Heart right ventricle (tissue), 16 donors: Measurements from ENCODE around the gene SUCNR1. TPM values are rescaled to one million over a fixed set of nuclear protein-coding genes. Genes with fewer than 3 reads are reported as not detected.
"Not testable (repeated sequence)": the region's sequence is repeated elsewhere in the genome, so short reads cannot be mapped to it uniquely, and the experiment has no call there.

Experiments used
- ATAC-seq, 8 donors: fragments of 200-7000 bp; cut with Tn5 transposase; one replicate each; pipeline ENCODE4 v1.9.1; 2020; ENCODE audit warnings: mild to moderate bottlenecking in 8 of 8, moderate library complexity in 8 of 8, moderate number of reproducible peaks in 1 of 8
- DNase-seq, 2 donors: peaks; one replicate each; pipeline ENCODE4 v3.0.0-alpha.2; 2020
- H3K27ac ChIP-seq, 10 donors: fragments of 200-600 bp; sonication (generic) in 2 of 10; one replicate each; pipeline versions ENCODE4 v1.5.0 to v1.8.0; 2020 to 2022; ENCODE audit warnings: mild to moderate bottlenecking in 3 of 10
- H3K27me3 ChIP-seq, 7 donors: fragments of 200-600 bp; one replicate each; pipeline ENCODE4 v1.8.0; 2021 to 2022; ENCODE audit warnings: mild to moderate bottlenecking in 2 of 7
- H3K36me3 ChIP-seq, 9 donors: fragments of 200-600 bp; sonication (generic) in 1 of 9; one replicate each; pipeline versions ENCODE4 v1.5.0 to v1.8.0; 2020 to 2022; ENCODE audit warnings: mild to moderate bottlenecking in 2 of 9
- H3K4me1 ChIP-seq, 9 donors: fragments of 200-600 bp; sonication (generic) in 1 of 9; one replicate each; pipeline versions ENCODE4 v1.5.0 to v1.8.0; 2020 to 2022; ENCODE audit warnings: mild to moderate bottlenecking in 4 of 9
- H3K4me3 ChIP-seq, 10 donors: fragments of 200-600 bp; sonication (generic) in 2 of 10; one replicate each; pipeline versions ENCODE4 v1.5.0 to v1.8.0; 2020 to 2022; ENCODE audit warnings: mild to moderate bottlenecking in 7 of 10, moderate library complexity in 2 of 10
- H3K9me3 ChIP-seq, 11 donors: fragments of 200-600 bp in 10 of 11; sonication (generic) in 2 of 11; one replicate each; pipeline versions ENCODE4 v1.5.0 to v1.8.0; 2013 to 2022; ENCODE audit warnings: mild to moderate bottlenecking in 2 of 11, control low read depth in 1 of 11, moderate library complexity in 1 of 11
- CTCF ChIP-seq, 9 donors: fragments of 200-600 bp; sonication (generic) in 2 of 9; IDR thresholded peaks; one replicate each; pipeline versions ENCODE4 v1.5.0 to v1.8.0; 2021 to 2022; ENCODE audit warnings: antibody characterized with exemption in 9 of 9, mild to moderate bottlenecking in 5 of 9, moderate library complexity in 1 of 9
- WGBS, 2 donors: extraction: QIAGEN DNeasy Blood & Tissue Kit; methylation state at CpG; one replicate each; pipeline ENCODE4 v1.1.7; 2013; ENCODE audit warnings: inconsistent platforms in 1 of 2; 5-methylcytosine and 5-hydroxymethylcytosine counted together
- intact Hi-C, 10 donors: fragments of 100-400 bp; cut with DNase I; formaldehyde crosslinking; loops; one replicate each; pipeline versions ENCODE4 v1.11.1 to v1.14.2; 2022
- polyA plus RNA-seq, 2 donors: library from polyadenylated mRNA; stranded (reverse); fragments of 200-250 nt; gene quantifications; one replicate each; pipeline ENCODE4 v1.2.3, GENCODE V29; 2013
- total RNA-seq, 10 donors: library from RNA; stranded (reverse); fragmentation: NEBNext Ultra II Directional in 3 of 10; extraction: Animal tissue kit (Norgen Biotek cat#: 25700) in 3 of 10; gene quantifications; one replicate each; pipeline versions ENCODE4 v1.2.1 to v1.2.4, GENCODE V29; 2021 to 2023
- donor health status: Arrhythmogenic right ventricular cardiomyopathy.
- donor health status: ischemic (EF 13 %, LVEDD 7.1; RV severe dilation, severe dysfunction).
- donor health status: healthy with polysubstance abuse.
- donor health status: DM: no; HTN: yes; CAD: no.
- donor health status: DM: no; HTN: no; CAD: no.
- donor health status: ischemic (EF 25% LVEDD 6.9; RV normal size, moderate dysfunction).
- donor health status: ischemic (EF 25% LVEDD 5.7; RV mildly dilated, moderate dysfunction).
- donor health status: healthy.
- donor health status: DM: yes; HTN: yes; CAD: no.
- donor health status: Ischemic cardiomyopathy.
- donor health status: ischemic (EF 35%, LVEDD 5.7; RV mildly dilated, moderate dysfunction).
- donor health status: nonischemic (EF 11% LVEDD 7.7; RV severe dilation, severe dysfunction).
- donor health status: DM: yes; HTN: yes; CAD: no.
- donor health status: PGD.
- donor health status: ischemic (EF 29% LVEDD 5.4; RV normal size, mild dysfunction).
- donor health status: nonischemic (EF 23%, LVEDD 6.1; RV moderate dilation, normal function).

SUCNR1 gene
- total and polyA plus RNA-seq, 12 donors = 0.04 to 2.4 (median 0.13) TPM; not detected in 2

- peaks cover under 1 to 42% (median 11%) of the 10 kb centered on the region in 9 donors for H3K4me1 ChIP-seq
- 72 to 78% methylated on average over 4 of the region's 4 CpGs for WGBS, 2 donors
- H3K27ac ChIP-seq = no peak overlapping the region
- H3K27me3 ChIP-seq = no peaks in the 10 kb centered on the region
- H3K9me3 ChIP-seq = no peaks in the 10 kb centered on the region
- no peak for TF ChIP-seq CTCF (IDR thresholded peaks at IDR 0.05)
- DNase-seq (no peak), ATAC-seq (no peak)
- intact Hi-C loops = no loop called here
- H3K4me3 ChIP-seq = no peak overlapping the region
- no peaks in the 10 kb centered on the region for H3K36me3 ChIP-seq
Observed at GRCh38 chr3:151896246-151897012, 23.0 kb downstream of the SUCNR1 start.

- H3K36me3 ChIP-seq, H3K9me3 ChIP-seq, DNase-seq, intact Hi-C loops, H3K27me3 ChIP-seq, H3K4me3 ChIP-seq, H3K27ac ChIP-seq: not testable (repeated sequence)
- peaks cover 4 to 49% (median 26%) of the 10 kb centered on the region in 9 donors for H3K4me1 ChIP-seq
- WGBS, 2 donors = no CpG with 5 or more reads among the region's 1 CpG
- peak in 1 of 8 donors; percentile 17 for ATAC-seq
Observed at GRCh38 chr3:151898121-151898520, 24.7 kb downstream of the SUCNR1 start.

GRCh38 chr3:151898564-151899261 is 25.3 kb downstream of the SUCNR1 start:
- H3K4me1 ChIP-seq = peaks cover 4 to 55% (median 32%) of the 10 kb centered on the region in 9 donors
- H3K36me3 ChIP-seq, H3K4me3 ChIP-seq, H3K9me3 ChIP-seq, H3K27ac ChIP-seq, DNase-seq, ATAC-seq, intact Hi-C loops, H3K27me3 ChIP-seq: not testable (repeated sequence)
- WGBS, 2 donors = 95 to 98% methylated on average over 3 of the region's 3 CpGs

GRCh38 chr3:151899996-151900395 is 26.6 kb downstream of the SUCNR1 start:
- peaks cover 4 to 55% (median 37%) of the 10 kb centered on the region in 9 donors for H3K4me1 ChIP-seq
- no peaks in the 10 kb centered on the region for H3K36me3 ChIP-seq
- no peak for TF ChIP-seq CTCF (IDR thresholded peaks at IDR 0.05)
- ATAC-seq = no peak
- DNase-seq = no peak
- H3K27me3 ChIP-seq = no peaks in the 10 kb centered on the region
- no peak overlapping the region for H3K4me3 ChIP-seq
- H3K9me3 ChIP-seq = no peaks in the 10 kb centered on the region
- intact Hi-C loops = loop anchor here in 1 of 10 donors (10.0 kb wide), 1 partner anchor 55 kb away; no protein-coding TSS in a partner anchor
- no peak overlapping the region for H3K27ac ChIP-seq

GRCh38 chr3:151900460-151900859 is 27.0 kb downstream of the SUCNR1 start:
- no peak overlapping the region for H3K4me3 ChIP-seq
- WGBS, 2 donors = 66 to 81% methylated on average over 2 of the region's 2 CpGs
- peak overlapping the region in 1 of 10 donors; percentile 51 for H3K27ac ChIP-seq
- no peaks in the 10 kb centered on the region for H3K36me3 ChIP-seq
- peaks cover 4 to 54% (median 37%) of the 10 kb centered on the region in 9 donors for H3K4me1 ChIP-seq
- no peak for TF ChIP-seq CTCF (IDR thresholded peaks at IDR 0.05)
- H3K9me3 ChIP-seq = no peaks in the 10 kb centered on the region
- H3K27me3 ChIP-seq = no peaks in the 10 kb centered on the region
- no peak for DNase-seq
- ATAC-seq = no peak
- intact Hi-C loops = loop anchor here in 1 of 10 donors (10.0 kb wide), 1 partner anchor 56 kb away; no protein-coding TSS in a partner anchor
